Loucy (cell line): Measurements from ENCODE around the gene COPS7A.

Source experiments
- CTCF ChIP-seq: fragments of 200-600 bp; sonication (generic); conservative IDR thresholded peaks from 2 replicates; pipeline ENCODE4 v1.5.1; 2014; ENCODE audit warnings: mild to moderate bottlenecking, antibody characterized with exemption, low read length
- EZH2phosphoT487 ChIP-seq: fragments of 200-600 bp; IDR thresholded peaks from 2 replicates; pipeline ENCODE4 v1.6.1; 2018; ENCODE audit warnings: antibody characterized with exemption, mild to moderate bottlenecking, moderate library complexity, borderline replicate concordance

- TF ChIP-seq CTCF (no peak), EZH2phosphoT487 (no peak)
Measured at GRCh38 chr12:6725350-6725749, 1.5 kb downstream of the COPS7A start.
